ENCODE data around the gene RNF181.

GRCh38 chr2:85589181-85589580, 6.4 kb upstream of the RNF181 start:
- TF ChIP-seq, protein P1, sequence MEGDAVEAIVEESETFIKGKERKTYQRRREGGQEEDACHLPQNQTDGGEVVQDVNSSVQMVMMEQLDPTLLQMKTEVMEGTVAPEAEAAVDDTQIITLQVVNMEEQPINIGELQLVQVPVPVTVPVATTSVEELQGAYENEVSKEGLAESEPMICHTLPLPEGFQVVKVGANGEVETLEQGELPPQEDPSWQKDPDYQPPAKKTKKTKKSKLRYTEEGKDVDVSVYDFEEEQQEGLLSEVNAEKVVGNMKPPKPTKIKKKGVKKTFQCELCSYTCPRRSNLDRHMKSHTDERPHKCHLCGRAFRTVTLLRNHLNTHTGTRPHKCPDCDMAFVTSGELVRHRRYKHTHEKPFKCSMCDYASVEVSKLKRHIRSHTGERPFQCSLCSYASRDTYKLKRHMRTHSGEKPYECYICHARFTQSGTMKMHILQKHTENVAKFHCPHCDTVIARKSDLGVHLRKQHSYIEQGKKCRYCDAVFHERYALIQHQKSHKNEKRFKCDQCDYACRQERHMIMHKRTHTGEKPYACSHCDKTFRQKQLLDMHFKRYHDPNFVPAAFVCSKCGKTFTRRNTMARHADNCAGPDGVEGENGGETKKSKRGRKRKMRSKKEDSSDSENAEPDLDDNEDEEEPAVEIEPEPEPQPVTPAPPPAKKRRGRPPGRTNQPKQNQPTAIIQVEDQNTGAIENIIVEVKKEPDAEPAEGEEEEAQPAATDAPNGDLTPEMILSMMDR (IDR thresholded peaks at IDR 0.05; ENCODE audit: insufficient read depth, low read length): no peak
- no peak for TF ChIP-seq POLR2AphosphoS5 (IDR thresholded peaks at IDR 0.05; ENCODE audit: low read depth)
